ENCODE results near the gene CLCN7. TPM values are rescaled to one million over a fixed set of nuclear protein-coding genes. Genes with fewer than 3 reads are reported as not detected.

Gene CLCN7
- total RNA-seq, 4 donors from 2014 or later = 50.3 to 144 (median 89.9) TPM

DNA sequence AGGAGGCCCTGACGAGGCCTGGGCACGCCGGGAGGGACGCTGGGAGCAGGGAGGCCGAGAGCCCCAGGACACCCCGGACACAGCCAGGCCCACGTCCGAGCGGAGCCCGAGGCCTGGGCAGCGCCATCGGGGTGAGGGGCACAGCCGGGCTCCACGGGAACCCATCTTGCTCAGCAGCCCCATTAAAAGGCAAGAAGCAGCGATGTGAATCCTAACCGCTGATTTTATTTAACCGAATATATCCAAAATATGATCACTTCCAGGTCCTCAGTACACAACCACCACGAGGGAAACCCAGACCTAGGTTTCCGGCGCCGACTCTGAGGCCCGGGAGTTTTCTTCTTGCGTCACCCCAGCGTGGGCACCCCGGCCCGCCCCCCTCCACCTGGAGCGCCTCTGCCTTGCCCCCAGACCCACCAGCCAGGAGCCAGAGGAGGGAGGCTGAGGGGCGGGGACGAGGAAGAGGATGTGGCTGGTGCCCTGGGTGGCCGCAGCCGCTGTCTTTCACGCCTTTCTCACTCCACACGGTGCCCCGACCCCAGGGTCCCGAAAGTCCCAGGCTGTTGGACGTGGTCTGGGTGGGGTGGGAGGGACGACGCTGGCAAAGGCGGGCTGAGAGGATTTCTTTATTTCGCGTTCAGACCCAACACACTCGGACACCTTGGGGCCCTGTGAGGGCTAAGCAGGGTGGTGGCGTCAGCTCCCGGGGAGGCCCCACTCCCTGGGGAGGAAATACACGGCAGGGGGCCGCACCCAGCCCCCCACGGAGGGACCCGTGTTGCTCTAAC, 29.9 kb downstream of the CLCN7 start:
- 93% methylated on average over 28 to 38 of the region's 48 CpGs for WGBS, 2 donors
- Histone ChIP-seq H3K4me1 (no peaks in the 10 kb centered on the region), H3K9me3 (no peaks in the 10 kb centered on the region), H3K36me3 (peaks cover 27% of the 10 kb centered on the region in 2 donors), H3K27ac (no peak overlapping the region), H3K4me3 (replicated peaks in 1 of 3) (no peak overlapping the region), H3K27me3 (no peaks in the 10 kb centered on the region)
- intact Hi-C loops (cut with DNase I) = no loop called here
- TF ChIP-seq POLR2A (IDR thresholded peaks at IDR 0.05) = no peak
- TF ChIP-seq, protein P1, sequence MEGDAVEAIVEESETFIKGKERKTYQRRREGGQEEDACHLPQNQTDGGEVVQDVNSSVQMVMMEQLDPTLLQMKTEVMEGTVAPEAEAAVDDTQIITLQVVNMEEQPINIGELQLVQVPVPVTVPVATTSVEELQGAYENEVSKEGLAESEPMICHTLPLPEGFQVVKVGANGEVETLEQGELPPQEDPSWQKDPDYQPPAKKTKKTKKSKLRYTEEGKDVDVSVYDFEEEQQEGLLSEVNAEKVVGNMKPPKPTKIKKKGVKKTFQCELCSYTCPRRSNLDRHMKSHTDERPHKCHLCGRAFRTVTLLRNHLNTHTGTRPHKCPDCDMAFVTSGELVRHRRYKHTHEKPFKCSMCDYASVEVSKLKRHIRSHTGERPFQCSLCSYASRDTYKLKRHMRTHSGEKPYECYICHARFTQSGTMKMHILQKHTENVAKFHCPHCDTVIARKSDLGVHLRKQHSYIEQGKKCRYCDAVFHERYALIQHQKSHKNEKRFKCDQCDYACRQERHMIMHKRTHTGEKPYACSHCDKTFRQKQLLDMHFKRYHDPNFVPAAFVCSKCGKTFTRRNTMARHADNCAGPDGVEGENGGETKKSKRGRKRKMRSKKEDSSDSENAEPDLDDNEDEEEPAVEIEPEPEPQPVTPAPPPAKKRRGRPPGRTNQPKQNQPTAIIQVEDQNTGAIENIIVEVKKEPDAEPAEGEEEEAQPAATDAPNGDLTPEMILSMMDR (IDR thresholded peaks at IDR 0.05) = no peak
- DNase-seq = no peak

DNA sequence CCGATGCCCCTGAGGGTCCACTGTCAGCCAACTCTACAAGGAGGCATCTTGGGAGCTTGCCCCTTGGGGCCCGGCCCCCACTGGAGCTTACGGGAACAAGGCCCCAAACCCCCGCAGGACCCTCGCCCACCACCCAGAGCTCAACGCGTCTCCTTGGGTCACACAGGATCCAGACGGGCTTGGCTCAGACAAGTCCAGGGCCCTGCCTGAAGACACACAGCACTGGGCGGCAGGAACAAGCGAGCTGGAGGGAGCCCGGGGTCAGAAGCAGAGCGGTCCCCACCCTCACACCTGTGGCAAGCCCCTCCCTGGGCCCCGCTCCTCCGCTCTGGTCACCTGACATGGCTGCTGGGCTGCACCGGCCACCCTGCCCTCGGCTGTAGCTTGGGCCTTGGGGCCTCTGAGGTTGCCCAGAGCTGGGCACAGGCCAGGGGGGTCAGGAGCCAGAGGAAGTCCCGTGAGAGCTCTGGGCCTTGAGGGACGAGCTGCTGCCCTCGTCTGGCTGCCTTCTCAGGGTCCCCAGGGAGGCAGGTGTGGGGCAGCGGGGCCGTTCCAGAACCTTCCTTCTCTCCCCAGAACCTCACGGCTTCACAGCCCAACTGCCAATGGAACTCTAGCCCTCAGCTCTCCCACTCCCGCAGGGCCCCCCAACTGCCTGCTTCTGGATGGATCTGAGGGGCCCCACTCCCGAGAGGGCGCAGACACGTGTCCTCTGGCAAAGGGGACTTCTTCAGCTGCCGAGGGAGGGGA, 30.7 kb downstream of the CLCN7 start, which contains the start of gene CCDC154:
CCDC154 (minus strand) TSS at position 577 of the 750 bp plus-strand sequence; CDS start at position 343, 234 bp downstream.
- TF ChIP-seq, protein P1 (IDR thresholded peaks at IDR 0.05) = no peak
- TF ChIP-seq POLR2A (IDR thresholded peaks at IDR 0.05) = no peak
- intact Hi-C loops (cut with DNase I) = no loop called here

DNA sequence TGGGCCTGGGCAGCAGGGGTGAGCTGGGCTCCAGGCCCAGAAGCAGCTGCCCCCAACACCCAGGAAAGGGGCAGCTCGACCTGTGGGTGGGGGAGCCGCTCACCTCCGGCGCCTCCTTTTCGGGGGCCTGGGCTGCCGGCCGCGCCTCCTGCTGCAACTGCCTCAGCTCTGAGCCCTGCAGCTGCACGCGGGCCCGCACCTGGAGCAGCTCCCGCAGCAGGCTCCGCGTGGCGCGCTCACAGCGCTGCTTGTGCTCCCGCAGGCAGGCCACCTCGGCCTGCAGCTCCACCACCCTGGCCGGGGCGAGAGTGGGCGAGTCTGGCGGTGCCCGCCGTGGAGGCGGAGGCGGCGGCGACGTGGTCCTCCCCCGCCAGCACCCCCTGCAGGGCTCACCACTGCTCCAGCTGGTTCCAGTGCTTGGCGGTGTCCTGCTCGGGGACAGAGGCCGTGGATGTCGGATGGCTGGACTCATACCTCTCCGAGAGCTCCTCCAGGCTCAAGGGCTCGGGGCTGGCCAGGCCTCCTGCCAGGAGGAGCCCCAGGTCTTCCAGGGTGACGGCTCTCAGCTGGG, 31.3 kb downstream of the CLCN7 start:
- Histone ChIP-seq H3K27ac (no peak overlapping the region), H3K27me3 (no peaks in the 10 kb centered on the region), H3K4me3 (replicated peaks in 1 of 3) (no peak overlapping the region), H3K4me1 (peaks cover 0 to 3% of the 10 kb centered on the region in 2 donors), H3K36me3 (peaks cover 21 to 24% of the 10 kb centered on the region in 2 donors), H3K9me3 (no peaks in the 10 kb centered on the region)
- DNase-seq = no peak
- WGBS, 2 donors = 78 to 86% methylated on average over 15 to 20 of the region's 38 CpGs
- TF ChIP-seq POLR2A (IDR thresholded peaks at IDR 0.05) = no peak
- TF ChIP-seq, protein P1 (IDR thresholded peaks at IDR 0.05) = no peak
- intact Hi-C loops (cut with DNase I) = no loop called here

More for the DNA sequence above, 30.7 kb downstream of the CLCN7 start, which contains the start of gene CCDC154:
- no peak for DNase-seq
- WGBS, 2 donors = 87 to 89% methylated on average over 10 to 11 of the region's 27 CpGs
- peaks cover 24% of the 10 kb centered on the region in 2 donors for H3K36me3 ChIP-seq
- H3K4me3 ChIP-seq (replicated peaks in 1 of 3) = no peak within 1 kb of the TSS
- no peaks in the 10 kb centered on the region for H3K27me3 ChIP-seq
- no peaks in the 10 kb centered on the region for H3K4me1 ChIP-seq
- no peak within 1 kb of the TSS for H3K27ac ChIP-seq
- no peaks in the 10 kb centered on the region for H3K9me3 ChIP-seq

DNA sequence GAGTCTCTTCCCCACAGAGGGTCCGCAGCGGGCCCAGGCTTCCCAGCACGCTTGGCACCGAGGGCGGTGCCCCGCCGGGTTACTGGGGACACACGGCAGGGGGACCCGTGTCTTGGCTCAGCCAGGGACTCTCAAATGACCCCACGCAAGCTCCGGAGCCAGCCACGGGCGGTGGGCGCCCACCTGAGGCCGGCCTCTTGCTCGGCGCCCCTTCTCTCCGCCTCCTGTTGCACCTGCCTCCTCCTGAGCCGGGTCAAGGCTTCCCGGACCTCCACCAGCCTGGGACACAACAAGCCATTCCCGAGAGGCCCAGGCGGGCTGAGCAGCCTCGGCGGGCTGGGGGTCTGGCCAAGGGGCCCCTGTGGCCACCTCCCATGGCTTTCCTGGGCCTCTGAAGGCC, 32.1 kb downstream of the CLCN7 start:
- 88% methylated on average over 15 of the region's 24 CpGs; no CpG with 5 or more reads in 1 of the 2 donors for WGBS, 2 donors
- Histone ChIP-seq H3K36me3 (peaks cover 16 to 17% of the 10 kb centered on the region in 2 donors), H3K4me1 (peaks cover 0 to 10% of the 10 kb centered on the region in 2 donors), H3K4me3 (replicated peaks in 1 of 3) (no peak overlapping the region), H3K27me3 (no peaks in the 10 kb centered on the region), H3K27ac (no peak overlapping the region), H3K9me3 (no peaks in the 10 kb centered on the region)
- TF ChIP-seq, protein P1 (IDR thresholded peaks at IDR 0.05) = no peak
- no peak for TF ChIP-seq POLR2A (IDR thresholded peaks at IDR 0.05)
- intact Hi-C loops (cut with DNase I) = no loop called here
- no peak for DNase-seq

Measured in thyroid gland (tissue), 4 donors.